Loucy (cell line): Measurements from ENCODE around the gene HMX1.
A peak's percentile ranks its signal among the peaks of the same experiment; 100 is the strongest.

ENCODE experiments used
- EZH2phosphoT487 ChIP-seq: fragments of 200-600 bp; IDR thresholded peaks from 2 replicates; pipeline ENCODE4 v1.6.1; 2018; ENCODE audit warnings: antibody characterized with exemption, mild to moderate bottlenecking, moderate library complexity, borderline replicate concordance
- TF ChIP-seq, protein P1 (sequence below): fragments of 200-600 bp; sonication (generic); conservative IDR thresholded peaks from 2 replicates; pipeline ENCODE4 v1.5.1; 2014; ENCODE audit warnings: mild to moderate bottlenecking, antibody characterized with exemption, low read length

- TF ChIP-seq, protein P1, sequence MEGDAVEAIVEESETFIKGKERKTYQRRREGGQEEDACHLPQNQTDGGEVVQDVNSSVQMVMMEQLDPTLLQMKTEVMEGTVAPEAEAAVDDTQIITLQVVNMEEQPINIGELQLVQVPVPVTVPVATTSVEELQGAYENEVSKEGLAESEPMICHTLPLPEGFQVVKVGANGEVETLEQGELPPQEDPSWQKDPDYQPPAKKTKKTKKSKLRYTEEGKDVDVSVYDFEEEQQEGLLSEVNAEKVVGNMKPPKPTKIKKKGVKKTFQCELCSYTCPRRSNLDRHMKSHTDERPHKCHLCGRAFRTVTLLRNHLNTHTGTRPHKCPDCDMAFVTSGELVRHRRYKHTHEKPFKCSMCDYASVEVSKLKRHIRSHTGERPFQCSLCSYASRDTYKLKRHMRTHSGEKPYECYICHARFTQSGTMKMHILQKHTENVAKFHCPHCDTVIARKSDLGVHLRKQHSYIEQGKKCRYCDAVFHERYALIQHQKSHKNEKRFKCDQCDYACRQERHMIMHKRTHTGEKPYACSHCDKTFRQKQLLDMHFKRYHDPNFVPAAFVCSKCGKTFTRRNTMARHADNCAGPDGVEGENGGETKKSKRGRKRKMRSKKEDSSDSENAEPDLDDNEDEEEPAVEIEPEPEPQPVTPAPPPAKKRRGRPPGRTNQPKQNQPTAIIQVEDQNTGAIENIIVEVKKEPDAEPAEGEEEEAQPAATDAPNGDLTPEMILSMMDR = peak; percentile 27
- no peak for TF ChIP-seq EZH2phosphoT487
Measured at GRCh38 chr4:8886612-8887406, 15.2 kb upstream of the HMX1 start.
